ENCODE results near the gene CAMK4.

CAMK4 gene

GRCh38 chr5:111214052-111214742 is 10.0 kb upstream of the CAMK4 start:
- H3K4me3 ChIP-seq (ENCODE audit: extremely low read depth, insufficient read depth, low read length, poor library complexity, severe bottlenecking) = no peak overlapping the region
- no CpG with 5 or more reads among the region's 2 CpGs for WGBS, 2 experiments (ENCODE audit: insufficient coverage in 2 of 2)
- no peaks in the 10 kb centered on the region for H3K9me3 ChIP-seq (ENCODE audit: control insufficient read depth, low read length)
- no peak overlapping the region for H3K27ac ChIP-seq (ENCODE audit: low read depth, low read length, severe bottlenecking)
- no peaks in the 10 kb centered on the region for H3K36me3 ChIP-seq (ENCODE audit: control insufficient read depth, insufficient read depth, low read length)
- H3K4me1 ChIP-seq (ENCODE audit: control insufficient read depth, insufficient read depth, low read length, poor library complexity, severe bottlenecking) = no peaks in the 10 kb centered on the region

- H3K4me1 ChIP-seq (ENCODE audit: control insufficient read depth, insufficient read depth, low read length, poor library complexity, severe bottlenecking) = no peaks in the 10 kb centered on the region
- no peaks in the 10 kb centered on the region for H3K9me3 ChIP-seq (ENCODE audit: control insufficient read depth, low read length)
- no peaks in the 10 kb centered on the region for H3K36me3 ChIP-seq (ENCODE audit: control insufficient read depth, insufficient read depth, low read length)
- no peak overlapping the region for H3K4me3 ChIP-seq (ENCODE audit: extremely low read depth, insufficient read depth, low read length, poor library complexity, severe bottlenecking)
- H3K27ac ChIP-seq (ENCODE audit: low read depth, low read length, severe bottlenecking) = no peak overlapping the region
- no CpG with 5 or more reads among the region's 2 CpGs for WGBS, 2 experiments (ENCODE audit: insufficient coverage in 2 of 2)
Measured at GRCh38 chr5:111215971-111216370, 8.2 kb upstream of the CAMK4 start.

DNA sequence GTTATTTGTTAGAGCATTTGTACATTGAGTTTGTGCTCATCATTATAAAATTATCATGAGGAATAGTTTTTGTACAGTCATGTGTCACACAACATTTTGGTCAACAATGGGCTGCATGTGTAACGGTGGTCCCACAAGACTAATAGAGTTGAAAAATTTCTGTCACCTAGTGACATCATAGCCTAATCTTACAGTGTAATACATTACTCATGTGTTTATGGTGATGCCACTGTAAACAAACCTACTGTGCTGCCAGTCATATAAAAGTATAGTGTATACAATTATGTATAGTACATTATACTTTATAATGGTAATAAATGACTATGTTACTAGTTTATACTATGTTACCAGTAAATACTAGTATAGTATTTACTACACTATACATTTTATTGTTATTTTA is 3.0 kb upstream of the CAMK4 start:
- Histone ChIP-seq H3K27ac (ENCODE audit: low read depth, low read length, severe bottlenecking) (no peak overlapping the region), H3K4me3 (ENCODE audit: extremely low read depth, insufficient read depth, low read length, poor library complexity, severe bottlenecking) (no peak overlapping the region), H3K9me3 (ENCODE audit: control insufficient read depth, low read length) (no peaks in the 10 kb centered on the region), H3K4me1 (ENCODE audit: control insufficient read depth, insufficient read depth, low read length, poor library complexity, severe bottlenecking) (peaks cover 4% of the 10 kb centered on the region), H3K36me3 (ENCODE audit: control insufficient read depth, insufficient read depth, low read length) (no peaks in the 10 kb centered on the region)
- no CpG with 5 or more reads among the region's 1 CpG for whole genome bisulfite sequencing, 2 experiments (ENCODE audit: insufficient coverage in 2 of 2)

DNA sequence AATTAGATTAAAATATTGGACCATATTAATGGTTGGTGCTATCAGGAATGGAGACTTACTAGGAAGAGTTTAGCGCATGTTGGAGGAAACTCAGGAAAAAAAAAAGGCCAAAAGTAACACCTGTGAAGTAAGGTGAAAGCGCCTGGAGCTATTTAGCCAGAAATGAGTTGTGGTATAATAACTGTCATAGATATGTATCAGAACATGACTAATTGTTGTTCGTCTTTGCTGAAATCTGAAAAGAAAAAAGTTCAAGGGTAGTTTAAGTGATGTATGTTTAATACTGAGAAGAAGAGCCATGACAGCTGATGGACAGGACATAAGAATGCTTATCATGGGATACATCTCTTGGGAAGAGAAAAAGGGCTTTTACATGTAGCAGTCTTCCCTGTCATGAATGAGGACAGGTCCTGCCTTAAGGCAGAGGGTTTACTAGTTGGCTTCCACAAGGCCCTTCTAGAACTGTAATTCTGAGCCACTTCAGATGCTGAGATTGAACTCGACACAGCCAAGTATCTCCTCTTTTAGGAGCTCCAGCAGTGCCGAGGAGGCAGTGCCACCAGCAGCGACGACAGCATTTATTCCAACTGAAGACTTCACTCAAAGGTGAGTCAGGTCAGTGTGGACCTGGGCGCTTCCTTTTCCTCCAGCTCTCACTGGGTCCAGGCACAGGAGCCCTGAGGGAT is 940 bp upstream of the CAMK4 start:
- H3K36me3 ChIP-seq (ENCODE audit: control insufficient read depth, insufficient read depth, low read length) = no peaks in the 10 kb centered on the region
- 39 to 40% methylated on average over 8 of the region's 8 CpGs for WGBS, 2 experiments (ENCODE audit: insufficient coverage in 2 of 2)
- no peaks in the 10 kb centered on the region for H3K9me3 ChIP-seq (ENCODE audit: control insufficient read depth, low read length)
- peaks cover 4% of the 10 kb centered on the region for H3K4me1 ChIP-seq (ENCODE audit: control insufficient read depth, insufficient read depth, low read length, poor library complexity, severe bottlenecking)
- H3K4me3 ChIP-seq (ENCODE audit: extremely low read depth, insufficient read depth, low read length, poor library complexity, severe bottlenecking) = peak overlapping the region; percentile 49
- no peak overlapping the region for H3K27ac ChIP-seq (ENCODE audit: low read depth, low read length, severe bottlenecking)

DNA sequence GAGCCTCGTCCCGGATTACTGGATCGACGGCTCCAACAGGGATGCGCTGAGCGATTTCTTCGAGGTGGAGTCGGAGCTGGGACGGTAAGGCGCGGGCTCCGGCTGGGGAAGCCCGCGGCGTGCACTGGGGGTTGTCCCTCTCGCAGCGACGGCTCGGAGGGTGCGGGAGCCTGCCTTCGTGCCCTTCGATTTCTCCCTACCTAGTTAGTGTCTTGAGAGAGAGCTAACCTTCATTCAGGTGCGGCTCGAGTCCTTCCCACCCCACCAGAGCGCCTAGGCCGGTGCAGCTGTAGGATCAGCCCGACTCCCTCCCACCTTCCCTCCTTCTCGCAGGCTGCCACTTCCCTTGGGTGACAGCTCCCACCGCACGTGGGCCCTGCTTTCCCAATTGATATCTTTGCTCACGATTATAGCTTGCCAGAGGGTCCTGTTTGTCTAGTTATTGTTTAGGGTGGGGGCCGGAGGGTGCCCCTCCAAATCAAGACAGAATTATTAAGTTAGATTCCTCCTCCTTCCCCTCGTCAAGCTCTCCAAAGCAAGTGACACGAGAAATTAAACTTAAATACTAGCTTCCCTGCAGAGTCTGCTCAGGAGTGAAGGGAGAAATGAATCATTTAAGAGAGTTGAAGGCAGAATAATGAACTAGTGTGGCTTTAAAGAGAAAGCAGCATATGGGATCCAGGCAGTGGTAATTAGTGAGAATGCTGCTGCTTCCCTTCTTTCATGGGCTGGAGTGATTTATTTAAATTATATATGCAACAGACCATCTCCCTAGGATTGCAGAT is 569 bp downstream of the CAMK4 start:
- 2% methylated on average over 19 to 26 of the region's 34 CpGs for WGBS, 2 experiments (ENCODE audit: insufficient coverage in 2 of 2)
- peak overlapping the region; percentile 49 for H3K4me3 ChIP-seq (ENCODE audit: extremely low read depth, insufficient read depth, low read length, poor library complexity, severe bottlenecking)
- H3K4me1 ChIP-seq (ENCODE audit: control insufficient read depth, insufficient read depth, low read length, poor library complexity, severe bottlenecking) = peaks cover 4% of the 10 kb centered on the region
- H3K9me3 ChIP-seq (ENCODE audit: control insufficient read depth, low read length) = no peaks in the 10 kb centered on the region
- no peak overlapping the region for H3K27ac ChIP-seq (ENCODE audit: low read depth, low read length, severe bottlenecking)
- no peaks in the 10 kb centered on the region for H3K36me3 ChIP-seq (ENCODE audit: control insufficient read depth, insufficient read depth, low read length)

GRCh38 chr5:111225926-111226325 is 1.7 kb downstream of the CAMK4 start:
- no peak overlapping the region for H3K27ac ChIP-seq (ENCODE audit: low read depth, low read length, severe bottlenecking)
- WGBS, 2 experiments (ENCODE audit: insufficient coverage in 2 of 2) = 80 to 83% methylated on average over 2 of the region's 4 CpGs
- no peaks in the 10 kb centered on the region for H3K36me3 ChIP-seq (ENCODE audit: control insufficient read depth, insufficient read depth, low read length)
- no peaks in the 10 kb centered on the region for H3K9me3 ChIP-seq (ENCODE audit: control insufficient read depth, low read length)
- H3K4me3 ChIP-seq (ENCODE audit: extremely low read depth, insufficient read depth, low read length, poor library complexity, severe bottlenecking) = no peak overlapping the region
- H3K4me1 ChIP-seq (ENCODE audit: control insufficient read depth, insufficient read depth, low read length, poor library complexity, severe bottlenecking) = peaks cover 4% of the 10 kb centered on the region

DNA sequence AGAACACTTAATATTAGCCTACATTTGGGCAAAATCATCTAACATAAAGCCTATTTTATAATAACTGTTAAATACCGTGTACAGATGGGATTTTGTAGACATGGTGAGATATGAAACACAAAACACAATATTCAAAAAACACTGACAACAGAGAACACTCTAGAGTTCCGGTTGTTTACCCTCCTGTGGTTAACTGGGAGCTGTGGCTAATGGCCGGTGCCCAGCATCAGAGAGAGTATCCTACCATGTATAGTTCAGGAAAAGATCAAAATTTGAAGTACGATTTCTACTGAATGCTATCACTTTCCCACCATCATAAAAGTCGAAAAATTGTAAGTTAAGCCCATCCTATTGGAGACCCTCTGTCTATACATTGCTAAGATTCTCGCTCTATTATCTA is 2.4 kb downstream of the CAMK4 start:
- H3K9me3 ChIP-seq (ENCODE audit: control insufficient read depth, low read length) = no peaks in the 10 kb centered on the region
- 93 to 94% methylated on average over 2 of the region's 6 CpGs for WGBS, 2 experiments (ENCODE audit: insufficient coverage in 2 of 2)
- peaks cover 4% of the 10 kb centered on the region for H3K4me1 ChIP-seq (ENCODE audit: control insufficient read depth, insufficient read depth, low read length, poor library complexity, severe bottlenecking)
- H3K27ac ChIP-seq (ENCODE audit: low read depth, low read length, severe bottlenecking) = no peak overlapping the region
- no peak overlapping the region for H3K4me3 ChIP-seq (ENCODE audit: extremely low read depth, insufficient read depth, low read length, poor library complexity, severe bottlenecking)
- no peaks in the 10 kb centered on the region for H3K36me3 ChIP-seq (ENCODE audit: control insufficient read depth, insufficient read depth, low read length)

DNA sequence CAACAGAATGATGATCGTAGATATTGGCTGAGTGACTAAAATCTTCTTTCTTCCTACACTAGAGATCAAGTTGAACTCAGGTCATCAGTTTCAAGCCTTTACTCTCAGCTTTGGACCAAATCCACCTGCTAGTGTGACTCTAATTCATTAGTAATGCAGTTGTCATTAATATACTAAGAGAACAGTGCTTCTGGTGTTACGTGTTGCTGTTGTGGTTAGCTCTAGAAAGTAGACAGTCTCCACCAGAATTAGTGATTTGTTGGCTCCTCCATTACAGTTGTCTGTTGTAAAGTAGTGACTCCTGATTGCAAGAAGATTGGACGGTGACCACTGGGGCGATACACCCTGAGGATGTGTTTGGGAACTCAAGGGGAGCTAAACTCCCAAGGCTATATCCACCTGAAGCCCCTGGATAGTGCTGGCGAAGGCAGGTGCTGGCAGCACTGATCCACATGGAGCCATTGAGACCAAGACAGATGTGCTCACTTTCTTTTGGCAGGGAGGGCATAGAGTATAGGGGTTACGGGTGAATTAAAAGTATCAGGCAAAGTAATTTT is 3.1 kb downstream of the CAMK4 start:
- no peak overlapping the region for H3K27ac ChIP-seq (ENCODE audit: low read depth, low read length, severe bottlenecking)
- no peaks in the 10 kb centered on the region for H3K9me3 ChIP-seq (ENCODE audit: control insufficient read depth, low read length)
- H3K36me3 ChIP-seq (ENCODE audit: control insufficient read depth, insufficient read depth, low read length) = no peaks in the 10 kb centered on the region
- no peak overlapping the region for H3K4me3 ChIP-seq (ENCODE audit: extremely low read depth, insufficient read depth, low read length, poor library complexity, severe bottlenecking)
- H3K4me1 ChIP-seq (ENCODE audit: control insufficient read depth, insufficient read depth, low read length, poor library complexity, severe bottlenecking) = peaks cover 4% of the 10 kb centered on the region
- 78 to 94% methylated on average over 2 to 3 of the region's 6 CpGs for WGBS, 2 experiments (ENCODE audit: insufficient coverage in 2 of 2)

GRCh38 chr5:111227801-111228200 is 3.6 kb downstream of the CAMK4 start:
- H3K4me3 ChIP-seq (ENCODE audit: extremely low read depth, insufficient read depth, low read length, poor library complexity, severe bottlenecking) = no peak overlapping the region
- H3K4me1 ChIP-seq (ENCODE audit: control insufficient read depth, insufficient read depth, low read length, poor library complexity, severe bottlenecking) = peaks cover 4% of the 10 kb centered on the region
- H3K9me3 ChIP-seq (ENCODE audit: control insufficient read depth, low read length) = no peaks in the 10 kb centered on the region
- H3K36me3 ChIP-seq (ENCODE audit: control insufficient read depth, insufficient read depth, low read length) = no peaks in the 10 kb centered on the region
- 57 to 86% methylated on average over 1 to 3 of the region's 4 CpGs for WGBS, 2 experiments (ENCODE audit: insufficient coverage in 2 of 2)
- H3K27ac ChIP-seq (ENCODE audit: low read depth, low read length, severe bottlenecking) = no peak overlapping the region

DNA sequence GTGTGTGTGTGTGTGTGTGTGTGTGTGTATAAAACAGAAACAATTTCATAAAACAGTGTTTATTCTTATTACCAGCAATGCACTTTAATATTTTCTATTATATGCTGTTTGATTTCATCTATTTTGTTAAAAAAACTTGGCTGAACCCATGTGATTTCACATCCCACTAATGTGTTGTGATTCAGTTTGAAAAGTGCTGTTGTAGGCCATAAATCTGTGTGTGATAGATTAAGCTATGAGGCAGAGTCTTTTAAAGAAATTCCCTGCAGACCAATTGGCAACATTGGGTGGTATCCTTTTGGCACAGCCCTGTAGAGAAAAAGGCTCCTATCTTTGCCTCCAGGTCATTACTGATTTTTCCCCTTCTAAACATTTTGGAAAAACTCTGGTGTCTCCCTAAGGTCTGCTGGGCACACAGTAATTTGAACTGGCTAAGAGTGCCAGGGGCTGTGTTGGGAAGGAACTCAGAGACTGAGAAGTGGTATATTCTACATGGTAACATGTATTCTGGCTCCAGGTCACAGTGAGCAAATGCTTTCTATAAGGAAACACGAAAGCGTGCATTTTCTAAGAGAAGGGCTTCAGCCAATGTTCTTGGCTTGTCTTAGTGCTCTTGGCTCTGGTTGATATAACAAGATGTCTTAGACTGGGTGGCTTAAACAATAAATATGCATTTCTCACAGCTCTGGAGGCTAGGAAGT is 4.5 kb downstream of the CAMK4 start:
- WGBS, 2 experiments (ENCODE audit: insufficient coverage in 2 of 2) = 92% methylated on average over 2 of the region's 2 CpGs; no CpG with 5 or more reads in 1 of the 2 experiments

More for the DNA sequence above, 4.5 kb downstream of the CAMK4 start:
- H3K9me3 ChIP-seq (ENCODE audit: control insufficient read depth, low read length) = no peaks in the 10 kb centered on the region
- no peak overlapping the region for H3K27ac ChIP-seq (ENCODE audit: low read depth, low read length, severe bottlenecking)
- peaks cover 4% of the 10 kb centered on the region for H3K4me1 ChIP-seq (ENCODE audit: control insufficient read depth, insufficient read depth, low read length, poor library complexity, severe bottlenecking)
- H3K4me3 ChIP-seq (ENCODE audit: extremely low read depth, insufficient read depth, low read length, poor library complexity, severe bottlenecking) = no peak overlapping the region
- no peaks in the 10 kb centered on the region for H3K36me3 ChIP-seq (ENCODE audit: control insufficient read depth, insufficient read depth, low read length)
